ENCODE data around the gene JAKMIP2. TPM values are rescaled to one million over a fixed set of nuclear protein-coding genes. Genes with fewer than 3 reads are reported as not detected.
A peak's percentile ranks its signal among the peaks of the same experiment; 100 is the strongest.

Gene JAKMIP2
- total RNA-seq, 1 experiment from 2014 or later: 10.9 TPM

- no peak for TF ChIP-seq ZBTB43 (CRISPR knock-in tag; IDR thresholded peaks at IDR 0.05)
- no peak for TF ChIP-seq ZNF263 (CRISPR knock-in tag; IDR thresholded peaks at IDR 0.05; ENCODE audit: low read depth)
- TF ChIP-seq HMGXB4 (CRISPR knock-in tag; IDR thresholded peaks at IDR 0.05): no peak
- no peak for TF ChIP-seq SOX15 (CRISPR knock-in tag; IDR thresholded peaks at IDR 0.05)
- no peak for TF ChIP-seq PREB (CRISPR knock-in tag; IDR thresholded peaks at IDR 0.05; ENCODE audit: borderline replicate concordance)
- TF ChIP-seq JAZF1 (CRISPR knock-in tag; IDR thresholded peaks at IDR 0.05): no peak
- TF ChIP-seq FOXP4 (CRISPR knock-in tag; IDR thresholded peaks at IDR 0.05): no peak
- TF ChIP-seq IRF2 (CRISPR knock-in tag; IDR thresholded peaks at IDR 0.05; ENCODE audit: borderline replicate concordance, low read depth): no peak
- TF ChIP-seq SMAD3 (CRISPR knock-in tag; IDR thresholded peaks at IDR 0.05; ENCODE audit: borderline replicate concordance): no peak
Observed at GRCh38 chr5:147617711-147618350, 164.7 kb downstream of the JAKMIP2 start (continued).

GRCh38 chr5:147617191-147617606 is 165.3 kb downstream of the JAKMIP2 start:
- H3K27ac Mint-ChIP-seq: peak overlapping the region; percentile 10; the same call in 1 of the 2 replicates
- H3K36me3 Mint-ChIP-seq: peaks cover 38% of the 10 kb centered on the region
- H3K4me1 Mint-ChIP-seq: 0 out of 2 replicates have a peak, but pooled peaks cover 3% of the 10 kb centered on the region
- no peaks in the 10 kb centered on the region for H3K9me3 Mint-ChIP-seq
- no peak overlapping the region for H3K4me3 Mint-ChIP-seq
- no peaks in the 10 kb centered on the region for H3K27me3 Mint-ChIP-seq (ENCODE audit: low read depth)
- ChIA-PET CTCF (no interaction called here), POLR2A (no interaction called here)
- ATAC-seq (no peak), DNase-seq (ENCODE audit: low spot score) (no peak)
- TF ChIP-seq GABPB1 (CRISPR knock-in tag; IDR thresholded peaks at IDR 0.05) (no peak), GRHL2 (CRISPR knock-in tag; IDR thresholded peaks at IDR 0.05; ENCODE audit: insufficient replicate concordance, severe bottlenecking) (no peak), USF2 (CRISPR knock-in tag; IDR thresholded peaks at IDR 0.05) (no peak)

- peaks cover 9% of the 10 kb centered on the region for H3K4me1 Mint-ChIP-seq
- H3K4me3 Mint-ChIP-seq: no peak overlapping the region
- POLR2A ChIA-PET: no interaction called here
- H3K27ac Mint-ChIP-seq: no peak overlapping the region
- H3K27me3 Mint-ChIP-seq (ENCODE audit: low read depth): no peaks in the 10 kb centered on the region
- DNase-seq (ENCODE audit: low spot score) (no peak), ATAC-seq (no peak)
- CTCF ChIA-PET: no interaction called here
- H3K36me3 Mint-ChIP-seq: peaks cover 39% of the 10 kb centered on the region
- no peaks in the 10 kb centered on the region for H3K9me3 Mint-ChIP-seq
- TF ChIP-seq FOXJ3 (CRISPR knock-in tag; IDR thresholded peaks at IDR 0.05; ENCODE audit: borderline replicate concordance) (no peak), IRF1 (CRISPR knock-in tag; IDR thresholded peaks at IDR 0.05) (no peak), AFF4 (CRISPR knock-in tag; IDR thresholded peaks at IDR 0.05; ENCODE audit: borderline replicate concordance) (no peak), ZMAT4 (CRISPR knock-in tag; IDR thresholded peaks at IDR 0.05) (no peak), MYBL2 (CRISPR knock-in tag; IDR thresholded peaks at IDR 0.05) (no peak), SP1 (CRISPR knock-in tag; conservative IDR thresholded peaks at IDR 0.05) (no peak), JAZF1 (CRISPR knock-in tag; IDR thresholded peaks at IDR 0.05) (no peak), EMX1 (CRISPR knock-in tag; IDR thresholded peaks at IDR 0.05) (no peak), PREB (CRISPR knock-in tag; IDR thresholded peaks at IDR 0.05; ENCODE audit: borderline replicate concordance) (no peak)
Observed at GRCh38 chr5:147616421-147616820, 166.1 kb downstream of the JAKMIP2 start.
